Measurements from ENCODE around the gene TSSK2. TPM values are rescaled to one million over a fixed set of nuclear protein-coding genes. Genes with fewer than 3 reads are reported as not detected.
A peak's percentile ranks its signal among the peaks of the same experiment; 100 is the strongest.

The TSSK2 gene
- total RNA-seq, 1 donor from 2014 or later = not detected

- peak overlapping the region; percentile 40 to 76 (median 60) for H3K9ac ChIP-seq (ENCODE audit: low read depth in 1 of 3, low read length in 3 of 3)
- H3K36me3 ChIP-seq (ENCODE audit: control insufficient read depth in 3 of 3, insufficient read depth in 3 of 3, low read length in 3 of 3) = peaks cover 2 to 3% (median 3%) of the 10 kb centered on the region in 3 donors
- H3K9me3 ChIP-seq (ENCODE audit: control insufficient read depth in 3 of 3, low read length in 3 of 3) = no peaks in the 10 kb centered on the region
- peaks cover 35 to 42% (median 37%) of the 10 kb centered on the region in 3 donors for H3K4me1 ChIP-seq (ENCODE audit: control insufficient read depth in 3 of 3, insufficient read depth in 3 of 3, low read length in 3 of 3)
- no peaks in the 10 kb centered on the region for H3K27me3 ChIP-seq (ENCODE audit: control insufficient read depth in 3 of 3, insufficient read depth in 3 of 3, low read length in 3 of 3)
- H3K4me3 ChIP-seq (ENCODE audit: low read length in 3 of 3) = peak overlapping the region; percentile 65 to 74 (median 68)
- peak overlapping the region; percentile 56 for H3K27ac ChIP-seq (ENCODE audit: low read depth, low read length)
These were observed 8.2 kb upstream of the TSSK2 start for GRCh38 chr22:19122752-19123492.

- no peak overlapping the region for H3K27ac ChIP-seq (ENCODE audit: low read depth, low read length)
- no peak overlapping the region for H3K9ac ChIP-seq (ENCODE audit: low read depth in 1 of 3, low read length in 3 of 3)
- H3K27me3 ChIP-seq (ENCODE audit: control insufficient read depth in 3 of 3, insufficient read depth in 3 of 3, low read length in 3 of 3) = no peaks in the 10 kb centered on the region
- no peaks in the 10 kb centered on the region for H3K9me3 ChIP-seq (ENCODE audit: control insufficient read depth in 3 of 3, low read length in 3 of 3)
- no peaks in the 10 kb centered on the region for H3K36me3 ChIP-seq (ENCODE audit: control insufficient read depth in 3 of 3, insufficient read depth in 3 of 3, low read length in 3 of 3)
- peaks cover 28 to 33% (median 29%) of the 10 kb centered on the region in 3 donors for H3K4me1 ChIP-seq (ENCODE audit: control insufficient read depth in 3 of 3, insufficient read depth in 3 of 3, low read length in 3 of 3)
- no peak overlapping the region for H3K4me3 ChIP-seq (ENCODE audit: low read length in 3 of 3)
These were observed 7.2 kb upstream of the TSSK2 start for GRCh38 chr22:19123936-19124335.

GRCh38 chr22:19124377-19124776 is 6.7 kb upstream of the TSSK2 start:
- H3K4me3 ChIP-seq (ENCODE audit: low read length in 3 of 3) = no peak overlapping the region
- no peaks in the 10 kb centered on the region for H3K27me3 ChIP-seq (ENCODE audit: control insufficient read depth in 3 of 3, insufficient read depth in 3 of 3, low read length in 3 of 3)
- no peaks in the 10 kb centered on the region for H3K36me3 ChIP-seq (ENCODE audit: control insufficient read depth in 3 of 3, insufficient read depth in 3 of 3, low read length in 3 of 3)
- H3K4me1 ChIP-seq (ENCODE audit: control insufficient read depth in 3 of 3, insufficient read depth in 3 of 3, low read length in 3 of 3) = peaks cover 23 to 28% (median 24%) of the 10 kb centered on the region in 3 donors
- H3K9me3 ChIP-seq (ENCODE audit: control insufficient read depth in 3 of 3, low read length in 3 of 3) = no peaks in the 10 kb centered on the region
- no peak overlapping the region for H3K9ac ChIP-seq (ENCODE audit: low read depth in 1 of 3, low read length in 3 of 3)
- H3K27ac ChIP-seq (ENCODE audit: low read depth, low read length) = no peak overlapping the region

GRCh38 chr22:19125011-19125410 is 6.1 kb upstream of the TSSK2 start:
- Histone ChIP-seq H3K27me3 (ENCODE audit: control insufficient read depth in 3 of 3, insufficient read depth in 3 of 3, low read length in 3 of 3) (no peaks in the 10 kb centered on the region), H3K36me3 (ENCODE audit: control insufficient read depth in 3 of 3, insufficient read depth in 3 of 3, low read length in 3 of 3) (no peaks in the 10 kb centered on the region), H3K9ac (ENCODE audit: low read depth in 1 of 3, low read length in 3 of 3) (no peak overlapping the region), H3K27ac (ENCODE audit: low read depth, low read length) (no peak overlapping the region), H3K4me1 (ENCODE audit: control insufficient read depth in 3 of 3, insufficient read depth in 3 of 3, low read length in 3 of 3) (peaks cover 18 to 22% (median 20%) of the 10 kb centered on the region in 3 donors), H3K4me3 (ENCODE audit: low read length in 3 of 3) (no peak overlapping the region), H3K9me3 (ENCODE audit: control insufficient read depth in 3 of 3, low read length in 3 of 3) (no peaks in the 10 kb centered on the region)

GRCh38 chr22:19125474-19126308 is 5.4 kb upstream of the TSSK2 start:
- Histone ChIP-seq H3K4me1 (ENCODE audit: control insufficient read depth in 3 of 3, insufficient read depth in 3 of 3, low read length in 3 of 3) (peaks cover 11 to 15% (median 13%) of the 10 kb centered on the region in 3 donors), H3K36me3 (ENCODE audit: control insufficient read depth in 3 of 3, insufficient read depth in 3 of 3, low read length in 3 of 3) (no peaks in the 10 kb centered on the region)

GRCh38 chr22:19126309-19127273 is 4.5 kb upstream of the TSSK2 start:
- Histone ChIP-seq H3K27me3 (ENCODE audit: control insufficient read depth in 3 of 3, insufficient read depth in 3 of 3, low read length in 3 of 3) (no peaks in the 10 kb centered on the region), H3K4me1 (ENCODE audit: control insufficient read depth in 3 of 3, insufficient read depth in 3 of 3, low read length in 3 of 3) (peaks cover 4 to 7% (median 5%) of the 10 kb centered on the region in 3 donors), H3K4me3 (ENCODE audit: low read length in 3 of 3) (no peak overlapping the region), H3K36me3 (ENCODE audit: control insufficient read depth in 3 of 3, insufficient read depth in 3 of 3, low read length in 3 of 3) (peaks cover 1 to 3% (median 1%) of the 10 kb centered on the region in 3 donors), H3K9me3 (ENCODE audit: control insufficient read depth in 3 of 3, low read length in 3 of 3) (no peaks in the 10 kb centered on the region), H3K9ac (ENCODE audit: low read depth in 1 of 3, low read length in 3 of 3) (no peak overlapping the region), H3K27ac (ENCODE audit: low read depth, low read length) (no peak overlapping the region)

More at GRCh38 chr22:19125474-19126308, 5.4 kb upstream of the TSSK2 start:
- Histone ChIP-seq H3K27me3 (ENCODE audit: control insufficient read depth in 3 of 3, insufficient read depth in 3 of 3, low read length in 3 of 3) (no peaks in the 10 kb centered on the region), H3K9ac (ENCODE audit: low read depth in 1 of 3, low read length in 3 of 3) (no peak overlapping the region), H3K4me3 (ENCODE audit: low read length in 3 of 3) (no peak overlapping the region), H3K27ac (ENCODE audit: low read depth, low read length) (no peak overlapping the region), H3K9me3 (ENCODE audit: control insufficient read depth in 3 of 3, low read length in 3 of 3) (no peaks in the 10 kb centered on the region)

GRCh38 chr22:19127329-19128008 is 3.6 kb upstream of the TSSK2 start:
- Histone ChIP-seq H3K9ac (ENCODE audit: low read depth in 1 of 3, low read length in 3 of 3) (no peak overlapping the region), H3K4me1 (ENCODE audit: control insufficient read depth in 3 of 3, insufficient read depth in 3 of 3, low read length in 3 of 3) (peaks cover 4 to 6% (median 5%) of the 10 kb centered on the region in 3 donors), H3K36me3 (ENCODE audit: control insufficient read depth in 3 of 3, insufficient read depth in 3 of 3, low read length in 3 of 3) (peaks cover 4 to 8% (median 6%) of the 10 kb centered on the region in 3 donors), H3K9me3 (ENCODE audit: control insufficient read depth in 3 of 3, low read length in 3 of 3) (no peaks in the 10 kb centered on the region), H3K4me3 (ENCODE audit: low read length in 3 of 3) (no peak overlapping the region), H3K27ac (ENCODE audit: low read depth, low read length) (no peak overlapping the region), H3K27me3 (ENCODE audit: control insufficient read depth in 3 of 3, insufficient read depth in 3 of 3, low read length in 3 of 3) (no peaks in the 10 kb centered on the region)

GRCh38 chr22:19128009-19128401 is 3.1 kb upstream of the TSSK2 start:
- Histone ChIP-seq H3K4me3 (ENCODE audit: low read length in 3 of 3) (no peak overlapping the region), H3K27me3 (ENCODE audit: control insufficient read depth in 3 of 3, insufficient read depth in 3 of 3, low read length in 3 of 3) (no peaks in the 10 kb centered on the region), H3K27ac (ENCODE audit: low read depth, low read length) (no peak overlapping the region), H3K4me1 (ENCODE audit: control insufficient read depth in 3 of 3, insufficient read depth in 3 of 3, low read length in 3 of 3) (peaks cover under 1 to 2% (median under 1%) of the 10 kb centered on the region in 3 donors), H3K9me3 (ENCODE audit: control insufficient read depth in 3 of 3, low read length in 3 of 3) (no peaks in the 10 kb centered on the region), H3K9ac (ENCODE audit: low read depth in 1 of 3, low read length in 3 of 3) (no peak overlapping the region), H3K36me3 (ENCODE audit: control insufficient read depth in 3 of 3, insufficient read depth in 3 of 3, low read length in 3 of 3) (peaks cover 6 to 14% (median 11%) of the 10 kb centered on the region in 3 donors)
